Endothelial cell (in vitro differentiated cells): ENCODE results near the gene IPO4. TPM values are rescaled to one million over a fixed set of nuclear protein-coding genes. Genes with fewer than 3 reads are reported as not detected.

Experiments
- DNase-seq: peaks from one replicate; pipeline ENCODE4 v3.0.0; 2021; ENCODE audit warnings: low spot score
- H3K27ac Mint-ChIP-seq: one replicate; pipeline ENCODE4 v1.8.0; 2021; ENCODE audit warnings: mixed read lengths, inconsistent platforms; ENCODE audit not compliant: unreplicated experiment
- H3K27me3 Mint-ChIP-seq: one replicate; pipeline ENCODE4 v1.8.0; 2021; ENCODE audit warnings: mild to moderate bottlenecking, moderate library complexity, mixed read lengths, inconsistent platforms; ENCODE audit not compliant: unreplicated experiment
- H3K36me3 Mint-ChIP-seq: one replicate; pipeline ENCODE4 v1.8.0; 2021; ENCODE audit warnings: mild to moderate bottlenecking, low read depth, mixed read lengths, inconsistent platforms; ENCODE audit not compliant: unreplicated experiment
- H3K4me1 Mint-ChIP-seq: one replicate; pipeline ENCODE4 v1.8.0; 2021; ENCODE audit warnings: mild to moderate bottlenecking, mixed read lengths, inconsistent platforms; ENCODE audit not compliant: unreplicated experiment
- H3K4me3 Mint-ChIP-seq: one replicate; pipeline ENCODE4 v1.8.0; 2021; ENCODE audit warnings: mild to moderate bottlenecking, mixed read lengths, inconsistent platforms; ENCODE audit not compliant: unreplicated experiment
- H3K9me3 Mint-ChIP-seq: one replicate; pipeline ENCODE4 v1.8.0; 2021; ENCODE audit warnings: mixed read lengths, inconsistent platforms; ENCODE audit not compliant: unreplicated experiment
- CTCF ChIP-seq: fragments of 200-600 bp; sonication (generic); IDR thresholded peaks from one replicate; pipeline ENCODE4 v1.5.0; 2021; ENCODE audit warnings: antibody characterized with exemption; ENCODE audit not compliant: unreplicated experiment
- total RNA-seq: library from RNA; stranded (reverse); fragmentation: NEBNext Ultra II Directional; extraction: Animal tissue kit (Norgen Biotek cat#: 25700); gene quantifications from one replicate; pipeline ENCODE4 v1.2.1, GENCODE V29; 2021; ENCODE audit not compliant: unreplicated experiment

Gene IPO4
- total RNA-seq, 1 donor from 2014 or later = 29.0 TPM

DNA sequence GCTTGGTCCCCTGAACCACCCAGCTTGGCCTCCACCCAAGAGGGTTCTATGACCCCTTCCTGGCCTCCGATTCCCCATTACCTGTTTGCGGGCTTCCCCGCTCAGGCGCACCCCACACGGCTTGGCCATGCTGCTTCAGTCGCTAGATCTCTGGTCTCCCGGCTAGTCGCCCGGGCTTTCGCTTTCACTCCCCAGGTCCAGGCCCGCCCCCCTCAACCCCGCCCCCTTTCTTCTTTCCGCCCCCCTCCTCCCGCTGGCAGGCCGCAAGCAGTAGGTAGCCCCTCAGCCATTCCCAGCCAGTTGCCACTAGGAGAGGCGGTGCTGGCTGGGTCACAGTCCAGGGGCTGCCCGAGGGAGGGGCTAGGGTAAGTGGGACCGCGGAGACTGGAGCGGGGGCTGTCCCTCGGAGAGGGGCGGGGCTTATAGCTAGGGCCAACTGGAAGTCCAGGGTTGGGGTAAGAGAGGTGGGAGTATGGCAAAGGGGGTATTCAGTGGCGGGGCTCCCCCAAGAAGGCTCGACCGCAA, 42.1 kb downstream of the IPO4 start, which contains the start of gene PSME2:
Gene PSME2, minus strand, starts transcription at position 158 of the 525 bp plus-strand sequence. Its CDS starts 29 bp downstream, at position 129.
- Mint-ChIP-seq H3K27ac (peak within 1 kb of the TSS; percentile 84), H3K4me3 (peak within 1 kb of the TSS; percentile 96), H3K27me3 (peaks cover 17% of the 10 kb centered on the region), H3K4me1 (peaks cover 27% of the 10 kb centered on the region), H3K36me3 (peaks cover 34% of the 10 kb centered on the region), H3K9me3 (no peaks in the 10 kb centered on the region)
- no peak for TF ChIP-seq CTCF
- peak; percentile 96 for DNase-seq

GRCh38 chr14:24145690-24146452, 42.7 kb downstream of the IPO4 start:
- Mint-ChIP-seq H3K4me3 (peak overlapping the region; percentile 96), H3K9me3 (no peaks in the 10 kb centered on the region), H3K27me3 (peaks cover 17% of the 10 kb centered on the region), H3K36me3 (peaks cover 30% of the 10 kb centered on the region), H3K4me1 (peaks cover 27% of the 10 kb centered on the region), H3K27ac (peak overlapping the region; percentile 74)
- DNase-seq = no peak
- TF ChIP-seq CTCF = no peak

DNA sequence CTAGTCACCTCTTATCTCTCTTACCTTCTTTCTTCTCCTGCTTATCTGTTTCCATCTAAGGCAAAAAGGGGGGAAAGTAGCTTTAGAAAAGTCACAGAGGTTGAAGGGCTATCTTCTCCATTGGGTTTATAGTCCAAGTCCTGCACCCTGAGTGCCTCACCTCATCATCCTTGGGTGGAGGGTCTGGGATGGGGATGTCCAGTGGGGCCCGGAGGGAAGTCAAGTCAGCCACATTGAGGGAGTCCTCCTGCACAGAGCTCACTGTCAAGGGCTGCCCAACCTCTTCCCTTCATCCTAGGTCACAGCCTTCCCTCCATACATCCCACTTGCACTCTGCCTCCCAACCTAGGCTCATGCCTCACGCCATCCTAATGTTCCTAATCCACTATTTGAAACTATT, 43.4 kb downstream of the IPO4 start:
- no peaks in the 10 kb centered on the region for H3K9me3 Mint-ChIP-seq
- H3K4me1 Mint-ChIP-seq = peaks cover 21% of the 10 kb centered on the region
- H3K27me3 Mint-ChIP-seq = peaks cover 17% of the 10 kb centered on the region
- no peak for DNase-seq
- peak overlapping the region; percentile 96 for H3K4me3 Mint-ChIP-seq
- H3K36me3 Mint-ChIP-seq = peaks cover 24% of the 10 kb centered on the region
- H3K27ac Mint-ChIP-seq = no peak overlapping the region
- no peak for TF ChIP-seq CTCF

GRCh38 chr14:24144451-24144850, 44.2 kb downstream of the IPO4 start:
- H3K36me3 Mint-ChIP-seq = peaks cover 23% of the 10 kb centered on the region
- peak overlapping the region; percentile 49 for H3K4me3 Mint-ChIP-seq
- H3K27ac Mint-ChIP-seq = peak overlapping the region; percentile 44
- H3K27me3 Mint-ChIP-seq = peaks cover 17% of the 10 kb centered on the region
- DNase-seq = no peak
- H3K4me1 Mint-ChIP-seq = peaks cover 28% of the 10 kb centered on the region
- H3K9me3 Mint-ChIP-seq = no peaks in the 10 kb centered on the region
- no peak for TF ChIP-seq CTCF

DNA sequence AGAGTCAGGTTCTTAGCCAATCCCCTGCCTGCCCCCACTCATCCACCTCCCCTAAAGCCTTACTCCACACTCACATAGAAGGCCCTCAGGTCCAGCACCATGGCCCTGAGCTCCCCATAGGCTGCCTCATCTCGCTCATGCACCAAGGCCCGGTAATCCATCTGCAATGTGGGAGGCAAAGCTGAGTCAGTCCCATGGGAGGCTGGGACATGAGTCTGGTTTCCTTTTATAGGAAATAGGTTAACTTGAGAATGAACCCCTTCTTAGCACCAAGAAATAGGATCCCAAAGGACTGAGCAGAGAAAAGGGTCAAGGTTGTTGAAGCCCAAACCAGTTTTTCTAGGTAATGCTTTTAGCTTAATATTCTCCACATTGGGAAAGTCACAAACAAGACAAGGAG, 45.1 kb downstream of the IPO4 start:
- Mint-ChIP-seq H3K36me3 (peaks cover 28% of the 10 kb centered on the region), H3K27me3 (peaks cover 13% of the 10 kb centered on the region), H3K9me3 (no peaks in the 10 kb centered on the region), H3K4me1 (peaks cover 26% of the 10 kb centered on the region), H3K4me3 (peak overlapping the region; percentile 4), H3K27ac (no peak overlapping the region)
- TF ChIP-seq CTCF = no peak
- no peak for DNase-seq
